ENCODE measurements around the gene OR6N1.

Gene OR6N1

GRCh38 chr1:158754420-158754819, 17.6 kb downstream of the OR6N1 start, which contains the start of gene OR6K6:
OR6K6 (plus strand) TSS chr1:158754720; CDS start chr1:158754888, 168 bp downstream.
- H3K27ac ChIP-seq, result no peak within 1 kb of the TSS
- no peak for DNase-seq (ENCODE audit: low read depth, low spot score)

GRCh38 chr1:158752155-158752712, 19.8 kb downstream of the OR6N1 start:
- DNase-seq (ENCODE audit: low read depth, low spot score), result no peak
- H3K27ac ChIP-seq, result no peak overlapping the region

- DNase-seq (ENCODE audit: low read depth, low spot score), result no peak
- no peak overlapping the region for H3K27ac ChIP-seq
Observed at GRCh38 chr1:158735848-158736247, 36.1 kb downstream of the OR6N1 start.

GRCh38 chr1:158732524-158732923, 39.5 kb downstream of the OR6N1 start:
- DNase-seq (ENCODE audit: low read depth, low spot score), result no peak
- H3K27ac ChIP-seq, result no peak overlapping the region

GRCh38 chr1:158731707-158732106, 40.3 kb downstream of the OR6N1 start:
- DNase-seq (ENCODE audit: low read depth, low spot score), result no peak

GRCh38 chr1:158730453-158730852, 41.5 kb downstream of the OR6N1 start:
- no peak for DNase-seq (ENCODE audit: low read depth, low spot score)
- no peak overlapping the region for H3K27ac ChIP-seq

More at GRCh38 chr1:158731707-158732106, 40.3 kb downstream of the OR6N1 start:
- H3K27ac ChIP-seq, result no peak overlapping the region

GRCh38 chr1:158728510-158729225, 43.3 kb downstream of the OR6N1 start:
- H3K27ac ChIP-seq, result no peak overlapping the region
- no peak for DNase-seq (ENCODE audit: low read depth, low spot score)

- H3K27ac ChIP-seq, result no peak overlapping the region
- DNase-seq (ENCODE audit: low read depth, low spot score), result no peak
Observed at GRCh38 chr1:158724442-158724841, 47.6 kb downstream of the OR6N1 start.

- DNase-seq (ENCODE audit: low read depth, low spot score), result no peak
- no peak within 1 kb of the TSS for H3K27ac ChIP-seq
Observed at GRCh38 chr1:158720620-158721019, 51.4 kb downstream of the OR6N1 start, which contains the start of gene OR6K3. OR6K3 (minus strand) TSS chr1:158720720; CDS start chr1:158718115, 2,605 bp downstream.

GRCh38 chr1:158719664-158720063, 52.3 kb downstream of the OR6N1 start:
- no peak for DNase-seq (ENCODE audit: low read depth, low spot score)

GRCh38 chr1:158717344-158717743, 54.7 kb downstream of the OR6N1 start:
- DNase-seq (ENCODE audit: low read depth, low spot score), result no peak
- no peak overlapping the region for H3K27ac ChIP-seq

More at GRCh38 chr1:158719664-158720063, 52.3 kb downstream of the OR6N1 start:
- no peak overlapping the region for H3K27ac ChIP-seq

GRCh38 chr1:158716335-158716734, 55.7 kb downstream of the OR6N1 start:
- H3K27ac ChIP-seq, result no peak overlapping the region
- no peak for DNase-seq (ENCODE audit: low read depth, low spot score)

- no peak for DNase-seq (ENCODE audit: low read depth, low spot score)
- no peak overlapping the region for H3K27ac ChIP-seq
Observed at GRCh38 chr1:158714754-158715153, 57.2 kb downstream of the OR6N1 start.
